Ishikawa (cell line): ENCODE measurements around the gene LDAH.

ENCODE experiments used
- CEBPB ChIP-seq: IDR thresholded peaks from 2 replicates; pipeline ENCODE4 v1.6.1; 2012
- CREB1 ChIP-seq: IDR thresholded peaks from 2 replicates; pipeline ENCODE4 v1.6.1; 2012; ENCODE audit warnings: low read depth
- EGR1 ChIP-seq: IDR thresholded peaks from 2 replicates; pipeline ENCODE4 v1.6.1; 2012
- EP300 ChIP-seq: IDR thresholded peaks from 2 replicates; pipeline ENCODE4 v1.6.1; 2012; ENCODE audit warnings: borderline replicate concordance
- FOXM1 ChIP-seq: IDR thresholded peaks from 2 replicates; pipeline ENCODE4 v1.6.1; 2012; ENCODE audit warnings: low read depth, borderline replicate concordance
- MAX ChIP-seq: IDR thresholded peaks from 2 replicates; pipeline ENCODE4 v1.6.1; 2012
- NFIC ChIP-seq: IDR thresholded peaks from 2 replicates; pipeline ENCODE4 v1.6.1; 2012
- RAD21 ChIP-seq: IDR thresholded peaks from 2 replicates; pipeline ENCODE4 v1.6.1; 2012; ENCODE audit warnings: low read depth
- TAF1 ChIP-seq: IDR thresholded peaks from 2 replicates; pipeline ENCODE4 v1.6.1; 2012; ENCODE audit warnings: low read depth, mild to moderate bottlenecking
- TCF12 ChIP-seq: IDR thresholded peaks from 2 replicates; pipeline ENCODE4 v1.6.1; 2012; ENCODE audit warnings: low read depth
- TEAD4 ChIP-seq: IDR thresholded peaks from 2 replicates; pipeline ENCODE4 v1.6.1; 2012
- USF1 ChIP-seq: IDR thresholded peaks from 2 replicates; pipeline ENCODE4 v1.6.1; 2012
- YY1 ChIP-seq: IDR thresholded peaks from 2 replicates; pipeline ENCODE4 v1.6.1; 2012; ENCODE audit warnings: low read depth
- ZBTB7A ChIP-seq: IDR thresholded peaks from 2 replicates; pipeline ENCODE4 v1.6.1; 2012; ENCODE audit warnings: low read depth
- TF ChIP-seq, protein P1 (sequence below): IDR thresholded peaks from 2 replicates; pipeline ENCODE4 v1.6.1; 2012; ENCODE audit warnings: low read depth, mild to moderate bottlenecking

The LDAH gene

GRCh38 chr2:20665243-20666004 is 157.5 kb downstream of the LDAH start:
- TF ChIP-seq MAX (no peak), TAF1 (no peak), USF1 (no peak), EGR1 (no peak), CREB1 (no peak), RAD21 (no peak), ZBTB7A (no peak), FOXM1 (no peak), TCF12 (no peak), EP300 (no peak), NFIC (no peak), TEAD4 (no peak), YY1 (no peak), CEBPB (no peak)
- TF ChIP-seq, protein P1, sequence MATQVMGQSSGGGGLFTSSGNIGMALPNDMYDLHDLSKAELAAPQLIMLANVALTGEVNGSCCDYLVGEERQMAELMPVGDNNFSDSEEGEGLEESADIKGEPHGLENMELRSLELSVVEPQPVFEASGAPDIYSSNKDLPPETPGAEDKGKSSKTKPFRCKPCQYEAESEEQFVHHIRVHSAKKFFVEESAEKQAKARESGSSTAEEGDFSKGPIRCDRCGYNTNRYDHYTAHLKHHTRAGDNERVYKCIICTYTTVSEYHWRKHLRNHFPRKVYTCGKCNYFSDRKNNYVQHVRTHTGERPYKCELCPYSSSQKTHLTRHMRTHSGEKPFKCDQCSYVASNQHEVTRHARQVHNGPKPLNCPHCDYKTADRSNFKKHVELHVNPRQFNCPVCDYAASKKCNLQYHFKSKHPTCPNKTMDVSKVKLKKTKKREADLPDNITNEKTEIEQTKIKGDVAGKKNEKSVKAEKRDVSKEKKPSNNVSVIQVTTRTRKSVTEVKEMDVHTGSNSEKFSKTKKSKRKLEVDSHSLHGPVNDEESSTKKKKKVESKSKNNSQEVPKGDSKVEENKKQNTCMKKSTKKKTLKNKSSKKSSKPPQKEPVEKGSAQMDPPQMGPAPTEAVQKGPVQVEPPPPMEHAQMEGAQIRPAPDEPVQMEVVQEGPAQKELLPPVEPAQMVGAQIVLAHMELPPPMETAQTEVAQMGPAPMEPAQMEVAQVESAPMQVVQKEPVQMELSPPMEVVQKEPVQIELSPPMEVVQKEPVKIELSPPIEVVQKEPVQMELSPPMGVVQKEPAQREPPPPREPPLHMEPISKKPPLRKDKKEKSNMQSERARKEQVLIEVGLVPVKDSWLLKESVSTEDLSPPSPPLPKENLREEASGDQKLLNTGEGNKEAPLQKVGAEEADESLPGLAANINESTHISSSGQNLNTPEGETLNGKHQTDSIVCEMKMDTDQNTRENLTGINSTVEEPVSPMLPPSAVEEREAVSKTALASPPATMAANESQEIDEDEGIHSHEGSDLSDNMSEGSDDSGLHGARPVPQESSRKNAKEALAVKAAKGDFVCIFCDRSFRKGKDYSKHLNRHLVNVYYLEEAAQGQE = no peak

DNA sequence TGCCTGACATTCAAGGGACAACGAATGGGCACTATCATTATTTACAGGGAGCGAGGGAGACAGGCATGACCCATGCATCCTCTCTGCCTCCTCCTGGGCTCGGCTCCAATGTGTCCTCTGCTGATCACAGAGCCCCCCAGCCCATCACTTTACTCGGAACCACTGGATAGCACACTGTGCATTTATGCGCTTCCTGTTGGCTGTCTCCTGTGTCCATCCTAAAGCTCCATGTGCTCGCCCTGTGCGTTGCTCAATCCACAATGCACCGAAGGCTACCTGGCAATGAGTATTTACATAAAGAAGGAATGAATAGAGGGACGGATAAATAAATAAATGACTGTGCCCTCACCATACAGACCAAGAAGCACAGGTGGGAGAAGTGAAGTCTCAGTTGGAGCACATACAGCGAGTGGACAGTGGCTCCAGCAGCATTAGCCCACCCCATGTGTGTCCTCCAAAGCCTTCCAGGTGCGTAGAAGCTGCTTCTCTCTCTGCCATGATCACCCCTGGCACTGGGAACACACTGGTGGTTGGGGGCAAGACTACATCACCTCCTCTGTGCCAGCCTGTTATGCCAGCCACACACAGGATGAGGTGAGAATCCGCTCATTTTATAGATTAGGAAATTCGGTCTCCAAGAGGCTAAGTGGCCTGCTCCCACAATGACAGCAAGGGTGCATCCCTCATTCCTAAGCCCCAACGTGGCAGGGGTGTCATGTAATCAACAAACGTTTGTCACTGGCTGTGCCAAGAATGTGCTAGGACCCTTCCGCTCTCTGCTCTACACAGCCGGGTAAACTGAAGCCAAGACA is 158.3 kb downstream of the LDAH start:
- TF ChIP-seq CREB1 (no peak), TCF12 (no peak), EGR1 (no peak), MAX (no peak), NFIC (no peak), TAF1 (no peak), YY1 (no peak), USF1 (no peak), CEBPB (no peak), TEAD4 (no peak), EP300 (no peak), FOXM1 (no peak)
- TF ChIP-seq, protein P1 = no peak

DNA sequence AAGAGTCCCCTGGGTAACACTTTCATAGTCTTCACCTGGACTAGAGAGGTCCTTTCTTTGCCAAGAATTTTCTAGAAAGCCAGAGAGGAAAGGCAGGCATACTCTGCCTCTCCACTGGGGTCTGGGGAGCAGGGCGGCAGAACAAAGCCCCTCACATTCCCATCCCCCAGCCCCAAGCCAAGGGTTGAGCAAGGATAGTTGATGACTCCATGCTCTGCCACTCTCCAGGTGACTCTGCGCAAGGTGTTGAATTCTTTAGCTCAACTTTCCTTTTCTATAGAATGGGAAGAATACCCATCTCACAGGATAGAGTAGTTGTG is 158.9 kb downstream of the LDAH start:
- TF ChIP-seq ZBTB7A = no peak
- TF ChIP-seq RAD21 = no peak
- no peak for TF ChIP-seq YY1
- TF ChIP-seq TEAD4 = no peak
- no peak for TF ChIP-seq MAX
- TF ChIP-seq USF1 = no peak
- TF ChIP-seq FOXM1 = no peak
- TF ChIP-seq NFIC = no peak
- no peak for TF ChIP-seq EP300
- TF ChIP-seq TAF1 = no peak

GRCh38 chr2:20663196-20664070 is 159.5 kb downstream of the LDAH start:
- TF ChIP-seq, protein P1 = no peak
- TF ChIP-seq EGR1 (no peak), USF1 (no peak), FOXM1 (no peak)
